HepG2 (cell line): ENCODE results near the gene TMEM127. TPM values are rescaled to one million over a fixed set of nuclear protein-coding genes. Genes with fewer than 3 reads are reported as not detected.

Experiments
- ARHGAP35 ChIP-seq: sonication (generic); formaldehyde crosslinking; IDR thresholded peaks from 2 replicates; pipeline ENCODE4 v1.9.0; 2022; ENCODE audit warnings: mild to moderate bottlenecking, inconsistent platforms, moderate library complexity, missing genetic modification reagents, borderline replicate concordance
- E2F2 ChIP-seq: sonication (generic); formaldehyde crosslinking; IDR thresholded peaks from 2 replicates; pipeline ENCODE4 v1.4.0; 2020; ENCODE audit warnings: missing genetic modification reagents, borderline replicate concordance
- ELF3 ChIP-seq: IDR thresholded peaks from 2 replicates; pipeline ENCODE4 v1.6.1; 2016; ENCODE audit warnings: missing genetic modification reagents, missing compliant biosample characterization
- EP300 ChIP-seq, 3 experiments: sonication (generic) in 1 of 3; formaldehyde crosslinking in 1 of 3; IDR thresholded peaks; 2 replicates each; pipeline versions ENCODE4 v1.5.1 to v1.6.1; 2011 to 2020; ENCODE audit warnings: low read depth in 2 of 3, low read length in 2 of 3, borderline replicate concordance in 1 of 3, improper control_type of control experiment in 1 of 3, mild to moderate bottlenecking in 1 of 3, missing genetic modification reagents in 1 of 3, moderate library complexity in 1 of 3
- GATAD2A ChIP-seq: IDR thresholded peaks from 2 replicates; pipeline ENCODE4 v1.6.1; 2016
- IKZF5 ChIP-seq: IDR thresholded peaks from 2 replicates; pipeline ENCODE4 v1.6.1; 2018; ENCODE audit warnings: missing genetic modification reagents, mild to moderate bottlenecking, missing compliant biosample characterization
- NFKB2 ChIP-seq: sonication (generic); formaldehyde crosslinking; IDR thresholded peaks from 2 replicates; pipeline ENCODE4 v1.4.0; 2020; ENCODE audit warnings: missing genetic modification reagents, borderline replicate concordance
- SIX1 ChIP-seq: sonication (generic); formaldehyde crosslinking; IDR thresholded peaks from 2 replicates; pipeline ENCODE4 v1.4.0; 2020; ENCODE audit warnings: missing genetic modification reagents, borderline replicate concordance
- SP4 ChIP-seq: sonication (generic); formaldehyde crosslinking; IDR thresholded peaks from 2 replicates; pipeline ENCODE4 v1.8.1; 2023; ENCODE audit warnings: mild to moderate bottlenecking, missing genetic modification reagents
- TAF1 ChIP-seq: sonication (generic); formaldehyde crosslinking; IDR thresholded peaks from 2 replicates; pipeline ENCODE4 v1.4.0; 2020; ENCODE audit warnings: missing genetic modification reagents
- TAF15 ChIP-seq: fragments of 200-400 bp; formaldehyde crosslinking; IDR thresholded peaks from one replicate; pipeline ENCODE4 v1.6.1; 2018; ENCODE audit warnings: mild to moderate bottlenecking, low read depth, low read length; ENCODE audit not compliant: poor library complexity, severe bottlenecking
- TCF12 ChIP-seq, 2 experiments: fragments of 450-650 bp in 1 of 2; sonication (generic) in 1 of 2; formaldehyde crosslinking in 1 of 2; IDR thresholded peaks; 2 replicates each; pipeline versions ENCODE4 v1.6.1 to v1.8.0; 2017 to 2022; ENCODE audit warnings: antibody characterized with exemption in 1 of 2, mild to moderate bottlenecking in 1 of 2, missing genetic modification reagents in 1 of 2, moderate library complexity in 1 of 2
- ZEB1 ChIP-seq: IDR thresholded peaks from 2 replicates; pipeline ENCODE4 v1.6.1; 2012; ENCODE audit warnings: mild to moderate bottlenecking, low read depth, inconsistent platforms; ENCODE audit not compliant: insufficient replicate concordance
- ZNF430 ChIP-seq: sonication (generic); formaldehyde crosslinking; IDR thresholded peaks from 2 replicates; pipeline ENCODE4 v1.9.0; 2021; ENCODE audit warnings: mild to moderate bottlenecking, missing genetic modification reagents
- polyA plus RNA-seq, 8 experiments: library from polyadenylated mRNA; depleted of rRNA in 3 of 8; stranded (reverse) in 7 of 8; unstranded in 1 of 8; fragments of >200 nt; fragmentation: Illumina TruSeq in 4 of 8; extraction: Trizol in 4 of 8; gene quantifications; 2 replicates each; pipeline versions ENCODE4 v1.2.1 to v1.2.3, GENCODE V29; 2011 to 2016; ENCODE audit warnings: low read depth in 4 of 8, missing spikeins in 1 of 8, mixed read lengths in 1 of 8; ENCODE audit not compliant: insufficient read depth in 1 of 8
- total RNA-seq, 5 experiments: library from RNA; depleted of rRNA; stranded (reverse); fragments of >200 nt; fragmentation: Illumina TruSeq; extraction: Trizol; gene quantifications; 2 replicates each; pipeline ENCODE4 v1.2.3, GENCODE V29; 2016; ENCODE audit warnings: low read depth in 1 of 5
- TF ChIP-seq, protein P1 (sequence below): sonication (generic); formaldehyde crosslinking; IDR thresholded peaks from 2 replicates; pipeline ENCODE4 v1.4.0; 2020; ENCODE audit warnings: mild to moderate bottlenecking, missing genetic modification reagents
- TF ChIP-seq, protein P2 (sequence below): sonication (generic); formaldehyde crosslinking; IDR thresholded peaks from 2 replicates; pipeline ENCODE4 v1.4.0; 2020; ENCODE audit warnings: missing genetic modification reagents

Gene TMEM127
- total and polyA plus RNA-seq, 2 of the 13 experiments (the other 11 are each of a cell fraction or from before 2014, with no cell fraction given), result 21.5 to 33.9 TPM

- TF ChIP-seq, protein P1, sequence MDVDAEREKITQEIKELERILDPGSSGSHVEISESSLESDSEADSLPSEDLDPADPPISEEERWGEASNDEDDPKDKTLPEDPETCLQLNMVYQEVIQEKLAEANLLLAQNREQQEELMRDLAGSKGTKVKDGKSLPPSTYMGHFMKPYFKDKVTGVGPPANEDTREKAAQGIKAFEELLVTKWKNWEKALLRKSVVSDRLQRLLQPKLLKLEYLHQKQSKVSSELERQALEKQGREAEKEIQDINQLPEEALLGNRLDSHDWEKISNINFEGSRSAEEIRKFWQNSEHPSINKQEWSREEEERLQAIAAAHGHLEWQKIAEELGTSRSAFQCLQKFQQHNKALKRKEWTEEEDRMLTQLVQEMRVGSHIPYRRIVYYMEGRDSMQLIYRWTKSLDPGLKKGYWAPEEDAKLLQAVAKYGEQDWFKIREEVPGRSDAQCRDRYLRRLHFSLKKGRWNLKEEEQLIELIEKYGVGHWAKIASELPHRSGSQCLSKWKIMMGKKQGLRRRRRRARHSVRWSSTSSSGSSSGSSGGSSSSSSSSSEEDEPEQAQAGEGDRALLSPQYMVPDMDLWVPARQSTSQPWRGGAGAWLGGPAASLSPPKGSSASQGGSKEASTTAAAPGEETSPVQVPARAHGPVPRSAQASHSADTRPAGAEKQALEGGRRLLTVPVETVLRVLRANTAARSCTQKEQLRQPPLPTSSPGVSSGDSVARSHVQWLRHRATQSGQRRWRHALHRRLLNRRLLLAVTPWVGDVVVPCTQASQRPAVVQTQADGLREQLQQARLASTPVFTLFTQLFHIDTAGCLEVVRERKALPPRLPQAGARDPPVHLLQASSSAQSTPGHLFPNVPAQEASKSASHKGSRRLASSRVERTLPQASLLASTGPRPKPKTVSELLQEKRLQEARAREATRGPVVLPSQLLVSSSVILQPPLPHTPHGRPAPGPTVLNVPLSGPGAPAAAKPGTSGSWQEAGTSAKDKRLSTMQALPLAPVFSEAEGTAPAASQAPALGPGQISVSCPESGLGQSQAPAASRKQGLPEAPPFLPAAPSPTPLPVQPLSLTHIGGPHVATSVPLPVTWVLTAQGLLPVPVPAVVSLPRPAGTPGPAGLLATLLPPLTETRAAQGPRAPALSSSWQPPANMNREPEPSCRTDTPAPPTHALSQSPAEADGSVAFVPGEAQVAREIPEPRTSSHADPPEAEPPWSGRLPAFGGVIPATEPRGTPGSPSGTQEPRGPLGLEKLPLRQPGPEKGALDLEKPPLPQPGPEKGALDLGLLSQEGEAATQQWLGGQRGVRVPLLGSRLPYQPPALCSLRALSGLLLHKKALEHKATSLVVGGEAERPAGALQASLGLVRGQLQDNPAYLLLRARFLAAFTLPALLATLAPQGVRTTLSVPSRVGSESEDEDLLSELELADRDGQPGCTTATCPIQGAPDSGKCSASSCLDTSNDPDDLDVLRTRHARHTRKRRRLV (CRISPR knock-in tag), result 0 out of 2 replicates have a peak, but pooled peaks have one; percentile 46
- TF ChIP-seq ARHGAP35 (CRISPR knock-in tag) (no peak), TCF12 (IDR thresholded peaks at IDR 0.05) (no peak), TCF12 (CRISPR knock-in tag; IDR thresholded peaks at IDR 0.05) (0 out of 2 replicates have a peak, but pooled peaks have one; percentile 51), SIX1 (CRISPR knock-in tag) (0 out of 2 replicates have a peak, but pooled peaks have one; percentile 31), GATAD2A (CRISPR knock-in tag) (peak; percentile 80), ZNF430 (CRISPR knock-in tag) (no peak), EP300 (IDR thresholded peaks at IDR 0.05; ENCODE audit: low read depth in 2 of 2, low read length in 2 of 2) (0 out of 4 replicates have a peak, but pooled peaks of 1 of the 2 experiments have one; percentile 18), EP300 (CRISPR knock-in tag; IDR thresholded peaks at IDR 0.05; ENCODE audit: borderline replicate concordance) (no peak), ELF3 (peak; percentile 84), SP4 (CRISPR knock-in tag) (peak; percentile 26; the same call in 1 of the 2 replicates), E2F2 (CRISPR knock-in tag) (no peak), ZEB1 (no peak), TAF1 (CRISPR knock-in tag) (0 out of 2 replicates have a peak, but pooled peaks have one; percentile 5), IKZF5 (CRISPR knock-in tag) (peak; percentile 74; the same call in 1 of the 2 replicates), TAF15 (no peak), NFKB2 (peak; percentile 37; the same call in 1 of the 2 replicates)
- TF ChIP-seq, protein P2, sequence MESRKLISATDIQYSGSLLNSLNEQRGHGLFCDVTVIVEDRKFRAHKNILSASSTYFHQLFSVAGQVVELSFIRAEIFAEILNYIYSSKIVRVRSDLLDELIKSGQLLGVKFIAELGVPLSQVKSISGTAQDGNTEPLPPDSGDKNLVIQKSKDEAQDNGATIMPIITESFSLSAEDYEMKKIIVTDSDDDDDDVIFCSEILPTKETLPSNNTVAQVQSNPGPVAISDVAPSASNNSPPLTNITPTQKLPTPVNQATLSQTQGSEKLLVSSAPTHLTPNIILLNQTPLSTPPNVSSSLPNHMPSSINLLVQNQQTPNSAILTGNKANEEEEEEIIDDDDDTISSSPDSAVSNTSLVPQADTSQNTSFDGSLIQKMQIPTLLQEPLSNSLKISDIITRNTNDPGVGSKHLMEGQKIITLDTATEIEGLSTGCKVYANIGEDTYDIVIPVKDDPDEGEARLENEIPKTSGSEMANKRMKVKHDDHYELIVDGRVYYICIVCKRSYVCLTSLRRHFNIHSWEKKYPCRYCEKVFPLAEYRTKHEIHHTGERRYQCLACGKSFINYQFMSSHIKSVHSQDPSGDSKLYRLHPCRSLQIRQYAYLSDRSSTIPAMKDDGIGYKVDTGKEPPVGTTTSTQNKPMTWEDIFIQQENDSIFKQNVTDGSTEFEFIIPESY (CRISPR knock-in tag), result peak; percentile 29; the same call in 1 of the 2 replicates
These were observed 14.0 kb downstream of the TMEM127 start (continued) for GRCh38 chr2:96251721-96252292.
